GM21737 (cell line): Measurements from ENCODE around the gene EPS8L3.
A peak's percentile ranks its signal among the peaks of the same experiment; 100 is the strongest.
"Not testable (repeated sequence)": the region's sequence is repeated elsewhere in the genome, so short reads cannot be mapped to it uniquely, and the experiment has no call there.

ENCODE experiments used
- ATAC-seq: cut with Tn5 transposase; IDR thresholded peaks from one replicate; pipeline ENCODE4 v1.9.1; 2021; ENCODE audit warnings: mild to moderate bottlenecking, moderate library complexity; ENCODE audit not compliant: unreplicated experiment

EPS8L3 gene

GRCh38 chr1:109781806-109782205 is 18.1 kb upstream of the EPS8L3 start:
- no peak for ATAC-seq

DNA sequence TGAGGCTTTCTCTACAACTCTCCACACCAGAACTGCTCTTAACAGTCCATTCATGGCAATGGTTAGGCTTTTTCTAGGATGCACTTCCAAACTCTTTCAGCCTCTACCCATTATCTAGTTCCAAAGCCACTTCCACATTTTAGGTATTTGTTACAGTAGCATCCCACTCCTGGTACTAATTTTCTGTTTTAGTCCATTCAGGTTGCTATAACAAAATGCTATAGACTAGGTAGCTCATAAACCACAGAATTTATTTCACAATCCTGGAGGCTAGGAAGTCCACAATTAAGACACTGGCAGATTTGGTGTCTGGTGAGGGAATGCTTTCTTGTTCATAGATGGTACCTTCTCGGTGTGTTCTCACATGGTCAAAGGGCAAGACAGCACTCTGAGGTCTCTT is 17.3 kb upstream of the EPS8L3 start:
- no peak for ATAC-seq

DNA sequence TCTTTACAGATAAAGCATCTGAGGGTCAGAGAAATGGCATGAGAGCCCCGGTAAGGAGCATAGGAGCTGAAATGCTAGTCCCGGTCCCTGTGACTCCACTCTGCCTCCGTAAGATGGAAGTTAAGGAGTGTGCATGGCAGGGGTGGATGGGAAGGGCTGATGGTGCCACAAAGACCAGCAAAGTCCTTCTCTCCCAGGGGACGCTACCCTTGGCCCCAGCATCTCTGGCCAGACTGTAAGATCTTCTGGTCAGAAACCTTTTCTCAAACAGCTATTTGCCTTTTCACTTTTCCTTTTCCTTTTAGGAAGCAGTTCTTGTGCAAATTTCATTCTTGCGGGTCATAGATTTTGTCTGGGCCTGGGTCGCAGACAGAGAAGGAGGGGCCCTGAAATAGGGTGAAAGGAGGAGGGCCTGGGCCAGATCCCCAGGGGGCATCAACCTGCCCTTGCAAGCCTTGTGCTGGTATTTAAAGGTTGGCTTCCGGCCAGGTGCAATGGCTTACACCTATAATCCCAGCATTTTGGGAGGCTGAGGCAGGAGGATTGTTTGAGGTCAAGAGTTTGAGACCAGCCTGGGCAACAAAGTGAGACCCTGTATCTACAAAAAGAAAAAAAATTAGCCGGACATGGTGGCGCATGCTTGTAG is 14.4 kb upstream of the EPS8L3 start:
- no peak for ATAC-seq

DNA sequence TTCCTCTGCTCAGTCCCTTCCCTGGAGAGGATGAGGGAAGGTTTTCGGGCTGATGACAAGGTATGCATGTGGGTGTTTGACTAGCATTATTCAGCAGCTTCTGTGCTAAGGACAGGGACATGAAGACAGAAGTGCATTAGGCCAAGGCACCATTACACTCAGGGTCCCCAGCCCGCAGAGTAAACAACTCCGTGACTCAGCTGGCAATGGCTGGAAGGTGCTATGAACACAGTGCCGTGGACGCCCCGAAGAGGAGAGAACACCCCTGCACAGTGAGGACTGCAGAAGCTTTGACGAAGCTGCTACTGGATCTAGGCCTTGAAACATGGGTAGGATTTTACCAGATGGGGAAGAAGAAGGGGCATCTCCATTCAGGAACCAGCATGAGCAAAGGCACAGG is 13.7 kb upstream of the EPS8L3 start:
- no peak for ATAC-seq

DNA sequence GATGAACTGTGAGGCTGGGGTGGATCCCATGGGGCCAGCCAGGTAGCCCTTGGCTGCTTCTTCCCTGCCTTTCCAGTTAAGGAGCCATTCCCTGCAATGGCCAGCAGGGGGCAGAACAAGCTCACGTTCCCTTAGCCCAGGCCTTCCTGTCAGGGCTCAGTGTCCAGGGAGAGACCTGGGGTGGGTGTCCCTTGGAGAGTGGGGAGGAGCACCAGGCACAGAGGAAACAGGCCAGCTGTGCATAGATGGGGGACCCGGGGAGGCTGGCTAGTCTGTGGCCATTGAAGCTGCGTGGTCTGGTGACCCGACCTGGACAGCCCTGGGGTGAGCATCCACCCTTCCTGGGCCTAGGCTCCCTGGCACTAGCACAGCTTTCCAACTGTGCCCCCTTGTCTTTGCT is 13.2 kb upstream of the EPS8L3 start:
- peak; percentile 53 for ATAC-seq

DNA sequence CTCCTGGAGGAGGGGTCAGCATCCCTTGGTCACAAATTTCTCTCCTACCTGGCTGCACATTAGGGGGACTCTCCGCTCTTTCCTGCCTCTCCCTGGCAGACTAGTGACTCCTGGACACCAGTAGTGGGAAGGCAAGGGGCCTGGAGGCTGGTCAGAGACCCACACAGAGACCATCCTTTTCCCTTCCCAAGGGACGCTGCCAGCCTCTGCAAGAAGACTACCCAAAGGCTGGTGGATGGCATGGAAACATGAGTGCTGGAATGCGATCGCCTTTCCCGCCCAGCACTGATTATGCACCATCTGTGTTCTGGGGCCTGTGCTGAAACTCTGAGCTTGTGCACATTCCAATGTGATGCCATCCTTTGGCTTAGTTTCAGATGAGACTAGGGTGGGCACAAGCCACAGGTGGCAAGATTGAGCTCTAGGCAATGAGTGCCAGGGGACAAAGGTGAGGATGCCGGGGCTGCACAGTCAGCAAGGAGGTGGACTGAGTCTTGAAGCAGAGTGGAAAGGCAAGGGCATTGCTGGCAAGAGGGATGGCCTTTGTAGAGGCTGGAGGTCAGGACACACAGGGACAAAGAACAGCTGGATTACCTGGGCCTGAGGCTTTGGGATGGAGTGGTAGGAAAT is 12.6 kb upstream of the EPS8L3 start:
- no peak for ATAC-seq

- ATAC-seq: no peak
Observed at GRCh38 chr1:109775398-109775797, 11.7 kb upstream of the EPS8L3 start.

- ATAC-seq: no peak
Observed at GRCh38 chr1:109773900-109774485, 10.3 kb upstream of the EPS8L3 start.

DNA sequence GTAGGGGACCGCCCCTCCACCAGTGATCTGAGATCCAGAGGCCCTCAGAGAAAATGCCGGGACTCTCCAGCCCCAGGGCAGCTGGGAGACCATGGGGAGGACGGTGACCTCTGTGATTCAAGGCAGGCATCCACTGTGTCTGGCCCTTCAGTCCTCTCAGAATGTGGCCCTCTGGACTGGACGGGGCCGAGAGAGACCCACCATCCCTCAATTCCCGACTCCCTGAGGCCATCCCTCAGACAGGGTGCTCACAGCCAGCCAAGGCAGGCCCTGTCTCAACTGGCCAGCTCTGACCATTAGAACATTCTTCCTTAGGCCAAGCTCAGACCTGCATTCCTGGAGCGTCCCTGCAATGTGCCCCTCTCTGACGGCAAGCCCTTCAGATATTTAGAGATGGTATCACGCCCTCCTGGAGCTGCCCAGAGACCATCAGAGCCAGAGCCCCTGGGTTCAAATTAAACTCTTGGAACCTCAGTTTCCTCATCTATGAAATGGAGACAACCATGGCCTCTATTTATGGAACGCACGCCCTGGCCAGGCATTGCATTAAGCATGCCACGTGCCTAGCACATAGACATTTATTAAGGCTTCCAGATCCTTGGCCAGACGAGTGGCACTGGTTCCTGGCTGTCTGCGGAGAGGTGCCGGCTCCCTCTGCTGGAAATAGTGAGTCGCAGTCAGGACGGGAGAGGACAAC is 9.6 kb upstream of the EPS8L3 start:
- ATAC-seq: peak; percentile 55

DNA sequence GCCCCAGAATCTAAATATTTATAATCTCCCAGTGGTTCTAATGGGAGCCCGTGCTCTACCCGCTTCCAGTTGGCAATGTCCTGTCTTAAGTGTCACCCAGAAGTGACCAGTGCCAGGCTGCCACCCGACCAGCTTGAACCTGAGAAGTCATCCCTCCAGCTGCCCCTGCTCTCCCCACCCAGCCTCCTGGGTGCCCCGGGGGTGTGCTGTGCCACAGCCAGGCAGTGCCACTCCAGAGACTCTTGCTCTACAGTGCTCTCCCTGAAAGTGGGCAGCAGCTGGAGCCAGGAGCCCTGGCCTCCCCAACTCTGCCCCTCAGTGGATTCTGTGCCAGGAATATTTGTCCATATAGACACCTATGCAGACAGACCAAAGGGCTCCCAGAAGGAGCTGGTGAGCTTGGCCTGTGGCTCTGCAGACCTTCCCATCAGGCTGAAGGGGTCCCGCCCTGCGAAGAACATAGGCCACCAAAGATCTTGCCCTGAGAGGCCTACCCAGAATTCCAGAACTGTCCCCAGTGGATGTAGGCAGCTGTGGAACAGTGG is 9.0 kb upstream of the EPS8L3 start:
- no peak for ATAC-seq

- no peak for ATAC-seq
Observed at GRCh38 chr1:109771712-109772657, 8.3 kb upstream of the EPS8L3 start.

GRCh38 chr1:109770331-109771095 is 6.8 kb upstream of the EPS8L3 start:
- no peak for ATAC-seq

DNA sequence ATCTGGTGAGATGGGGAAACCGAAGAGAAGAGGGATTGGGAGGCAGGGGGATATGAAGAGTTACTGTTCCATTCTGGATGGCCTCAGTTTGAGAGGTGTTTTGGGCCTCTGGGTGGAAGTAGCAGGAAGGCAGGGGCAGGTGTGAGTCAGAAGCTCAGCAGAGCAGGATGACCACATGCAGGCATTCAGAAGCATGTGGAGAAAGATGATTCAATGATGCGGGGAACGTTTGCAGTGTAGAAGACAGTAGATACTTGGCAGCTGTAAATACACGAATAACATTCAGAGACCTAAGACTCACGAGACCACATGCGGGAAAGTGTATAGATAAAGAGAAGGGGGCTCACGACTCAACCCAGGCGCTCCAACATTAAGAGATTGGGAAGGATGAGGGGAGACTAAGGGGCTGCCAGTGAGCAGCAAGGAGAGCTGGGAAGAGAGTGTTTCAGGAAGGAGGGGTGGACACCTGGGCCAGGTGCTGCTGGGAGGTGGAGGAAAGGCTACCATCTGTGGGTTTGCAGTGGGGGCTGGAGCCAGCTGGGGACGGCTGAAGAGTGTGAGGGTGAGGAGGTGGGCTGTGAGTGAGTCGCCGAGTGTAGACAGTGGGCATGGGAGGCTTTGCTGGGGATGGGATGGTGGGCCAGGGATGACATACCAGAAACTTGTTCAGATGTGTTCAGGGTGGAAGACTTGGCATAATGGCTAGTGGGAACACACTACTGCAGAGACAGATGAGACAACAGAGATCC is 5.8 kb upstream of the EPS8L3 start:
- ATAC-seq: no peak

DNA sequence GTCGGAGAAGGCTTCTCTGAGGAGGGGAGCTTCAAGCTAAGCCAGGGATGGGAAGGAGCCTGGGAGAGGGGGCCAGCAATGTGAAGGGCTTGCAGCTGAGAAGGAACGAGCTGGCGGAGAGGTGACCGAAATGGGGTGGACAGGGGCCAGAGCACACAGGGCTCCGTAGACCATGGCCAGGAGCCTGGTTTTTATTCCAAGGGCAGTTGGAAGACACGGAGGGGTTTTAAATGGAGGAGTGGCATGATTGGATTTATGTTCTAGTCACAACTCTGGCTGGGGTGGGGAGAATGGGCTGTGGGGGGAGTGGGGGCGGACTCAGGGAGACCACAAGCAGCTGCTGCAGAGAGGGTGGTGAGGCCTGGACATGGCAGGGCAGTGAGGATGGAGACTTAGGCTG is 5.1 kb upstream of the EPS8L3 start:
- ATAC-seq: no peak

DNA sequence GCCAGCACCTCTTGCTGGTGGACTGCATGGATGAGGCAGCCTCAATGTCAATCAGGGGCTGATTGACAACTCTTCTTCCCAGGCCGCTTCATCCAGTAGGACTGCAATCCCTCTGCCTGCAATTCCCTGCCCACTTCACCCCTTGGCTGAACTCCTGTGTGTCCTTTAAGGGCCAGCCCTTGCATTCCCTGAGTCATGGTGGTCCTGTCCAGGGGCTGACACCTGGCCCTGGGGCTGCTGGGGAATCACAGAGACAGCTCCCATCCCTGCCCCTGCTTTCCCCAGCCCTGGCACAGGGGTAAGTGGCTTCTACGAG is 4.6 kb upstream of the EPS8L3 start:
- no peak for ATAC-seq

DNA sequence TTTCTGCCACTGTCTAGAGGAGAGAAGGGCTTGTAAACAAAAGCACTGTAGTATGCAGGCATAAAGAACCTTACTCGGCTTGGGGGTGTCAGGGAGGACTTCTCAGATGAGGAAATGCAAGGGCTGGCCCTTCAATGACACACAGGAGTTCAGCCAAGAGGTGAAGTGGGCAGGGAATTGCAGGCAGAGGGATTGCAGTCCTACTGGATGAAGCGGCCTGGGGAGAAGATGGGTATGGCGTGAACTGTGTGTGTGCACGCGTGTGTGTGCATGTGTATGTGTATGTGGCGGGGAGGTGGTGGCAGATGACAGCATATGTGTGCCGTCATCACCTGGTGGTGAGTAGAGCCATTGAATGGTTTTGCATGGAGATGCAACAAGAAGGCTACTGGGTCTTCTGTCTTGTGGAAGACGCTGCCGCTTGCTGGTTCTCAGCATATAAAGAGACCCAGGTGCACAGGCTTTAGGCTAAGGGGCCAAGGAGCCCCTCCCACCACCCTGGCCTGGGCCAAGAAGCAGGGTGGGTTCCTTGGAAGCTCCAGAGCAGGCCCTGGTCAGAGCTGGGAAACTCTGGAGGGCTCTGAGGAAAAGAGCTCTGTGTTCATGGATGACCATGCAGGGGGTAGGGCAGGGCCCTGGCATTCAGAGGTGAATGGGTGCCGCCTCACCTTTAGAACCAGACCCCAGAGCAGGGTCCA is 4.1 kb upstream of the EPS8L3 start:
- no peak for ATAC-seq

DNA sequence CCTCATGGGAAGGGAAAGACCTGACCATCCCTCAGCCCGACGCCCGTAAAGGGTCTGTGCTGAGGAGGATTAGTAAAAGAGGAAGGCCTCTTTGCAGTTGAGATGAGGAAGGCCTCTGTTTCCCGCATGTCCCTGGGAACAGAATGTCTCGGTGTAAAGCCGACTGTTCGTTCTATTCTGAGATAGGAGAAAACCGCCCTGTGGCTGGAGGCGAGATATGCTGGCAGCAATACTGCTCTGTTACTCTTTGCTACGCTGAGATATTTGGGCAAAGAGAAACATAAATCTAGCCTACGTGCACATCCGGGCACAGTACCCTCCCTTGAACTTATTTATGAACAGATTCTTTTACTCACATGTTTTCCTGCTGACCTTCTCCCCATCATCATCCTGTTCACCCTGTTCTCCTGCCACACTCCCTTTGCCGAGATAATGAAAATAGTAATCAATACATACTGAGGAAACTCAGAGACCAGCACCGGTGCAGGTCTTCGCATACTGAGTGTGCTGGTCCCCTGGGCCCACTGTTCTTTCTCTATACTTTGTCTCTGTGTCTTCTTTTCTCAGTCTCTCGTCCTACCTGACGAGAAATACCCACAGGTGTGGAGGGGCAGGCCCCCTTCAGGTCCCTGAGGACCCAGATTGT is 3.4 kb upstream of the EPS8L3 start:
- not testable (repeated sequence) for ATAC-seq

DNA sequence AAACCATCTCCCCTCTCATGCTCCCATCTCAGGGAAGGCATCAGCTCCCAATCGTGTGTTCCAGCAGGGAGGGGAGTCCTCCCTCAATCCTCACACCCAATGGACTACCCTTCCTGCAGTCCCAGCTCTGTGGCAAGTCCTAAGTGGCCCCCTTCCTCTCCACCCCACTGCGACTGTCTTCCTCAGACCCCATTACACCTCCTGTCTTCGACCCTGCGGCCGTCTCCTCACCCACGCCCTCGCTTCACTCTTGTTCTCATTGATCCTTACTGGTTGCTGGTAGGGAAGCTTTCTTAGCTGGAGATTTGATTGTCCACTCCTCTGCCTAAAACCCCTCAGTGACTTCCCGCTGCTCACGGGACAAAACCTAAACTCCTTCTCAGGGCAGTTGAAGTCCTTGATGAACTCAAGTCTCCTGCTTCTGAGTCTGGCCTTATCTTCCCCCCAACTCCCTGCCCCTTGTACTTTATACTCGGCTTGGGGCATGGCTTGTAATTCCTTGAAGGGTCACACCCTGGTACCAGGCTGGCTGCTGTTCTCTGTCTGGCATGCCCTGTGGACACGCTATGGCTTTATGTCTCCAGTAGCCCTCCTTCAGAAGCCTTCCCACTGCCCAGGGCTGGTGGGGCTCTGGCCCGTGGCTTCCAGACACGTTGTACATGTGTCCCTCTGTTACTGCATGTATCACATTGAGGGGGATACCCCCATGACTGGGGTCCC is 2.3 kb upstream of the EPS8L3 start:
- ATAC-seq: no peak
